Measurements from ENCODE around the gene EEF1G.
"Not testable (repeated sequence)": the region's sequence is repeated elsewhere in the genome, so short reads cannot be mapped to it uniquely, and the experiment has no call there.

Gene EEF1G

GRCh38 chr11:62554387-62555167, 19.1 kb downstream of the EEF1G start:
- no peak for ATAC-seq
- DNase-seq, result no peak

- no peak for DNase-seq
Observed at GRCh38 chr11:62553839-62554361, 19.8 kb downstream of the EEF1G start.

GRCh38 chr11:62553080-62553838, 20.4 kb downstream of the EEF1G start:
- peak; percentile 51 for DNase-seq
- ATAC-seq, result peak; percentile 14

More at GRCh38 chr11:62553839-62554361, 19.8 kb downstream of the EEF1G start:
- ATAC-seq, result no peak

- no peak for ATAC-seq
- DNase-seq, result no peak
Observed at GRCh38 chr11:62552485-62553079, 21.1 kb downstream of the EEF1G start.

GRCh38 chr11:62550478-62550877, 23.2 kb downstream of the EEF1G start:
- DNase-seq, ATAC-seq: not testable (repeated sequence)

GRCh38 chr11:62548545-62549335, 25.0 kb downstream of the EEF1G start:
- DNase-seq, result no peak
- no peak for ATAC-seq

GRCh38 chr11:62547691-62548281, 25.9 kb downstream of the EEF1G start:
- no peak for ATAC-seq
- DNase-seq, result no peak

- DNase-seq (peak; percentile 22), ATAC-seq (no peak)
Observed at GRCh38 chr11:62546929-62547625, 26.6 kb downstream of the EEF1G start.

GRCh38 chr11:62546244-62546928, 27.3 kb downstream of the EEF1G start, which contains the start of gene AHNAK:
TSS of gene AHNAK (minus strand) at chr11:62546806. CDS start at chr11:62536098, 10,708 bp downstream.
- DNase-seq (peak; percentile 78), ATAC-seq (peak; percentile 30)

GRCh38 chr11:62545437-62546243, 28.1 kb downstream of the EEF1G start:
- DNase-seq (peak; percentile 71), ATAC-seq (peak; percentile 14)

GRCh38 chr11:62544581-62545436, 28.9 kb downstream of the EEF1G start:
- DNase-seq, result peak; percentile 48
- ATAC-seq, result peak; percentile 6

GRCh38 chr11:62543680-62544444, 29.8 kb downstream of the EEF1G start:
- ATAC-seq, result no peak

GRCh38 chr11:62542750-62543567, 30.7 kb downstream of the EEF1G start:
- ATAC-seq, result peak; percentile 74
- DNase-seq, result peak; percentile 87

More at GRCh38 chr11:62543680-62544444, 29.8 kb downstream of the EEF1G start:
- DNase-seq, result no peak

- DNase-seq (no peak), ATAC-seq (no peak)
Observed at GRCh38 chr11:62542111-62542745, 31.5 kb downstream of the EEF1G start.

GRCh38 chr11:62540804-62541701, 32.6 kb downstream of the EEF1G start:
- DNase-seq, result peak; percentile 41
- ATAC-seq, result peak; percentile 21

Data from stimulated activated naive CD8-positive, alpha-beta T cell treated with anti-CD3 and anti-CD28 coated beads, Interleukin-15, Interleukin-2, amounts not matched to agents 100 U/mL and 50 U/mL, for 24 hours (primary cell).